Neural cell (in vitro differentiated cells): ENCODE data around the gene ZNF574. TPM values are rescaled to one million over a fixed set of nuclear protein-coding genes. Genes with fewer than 3 reads are reported as not detected.

Experiments
- H2AFZ ChIP-seq: fragments of 200-600, 300-800 bp; sonication (generic), shearing (Covaris generic); 2 replicates; pipeline ENCODE4 v1.6.0; 2014; ENCODE audit warnings: low read depth, mild to moderate bottlenecking, antibody characterized with exemption, low read length, moderate library complexity
- H3F3A ChIP-seq: fragments of 200-600 bp; shearing (Covaris generic); 2 replicates; pipeline ENCODE4 v1.6.1; 2016; ENCODE audit warnings: mild to moderate bottlenecking, moderate library complexity, mixed read lengths, antibody characterized with exemption, low read length; ENCODE audit not compliant: insufficient read depth, poor library complexity, severe bottlenecking
- H3K27ac ChIP-seq: fragments of 200-600, 300-800 bp; sonication (generic), shearing (Covaris generic); 2 replicates; pipeline ENCODE4 v1.5.1; 2014; ENCODE audit warnings: mild to moderate bottlenecking, low read length, moderate library complexity
- H3K27me3 ChIP-seq: fragments of 300-800, 200-600 bp; sonication (generic), shearing (Covaris generic); 2 replicates; pipeline ENCODE4 v1.6.0; 2014; ENCODE audit warnings: mild to moderate bottlenecking, low read depth, low read length, moderate library complexity; ENCODE audit not compliant: insufficient read depth
- H3K36me3 ChIP-seq: fragments of 300-800, 200-600 bp; sonication (generic), shearing (Covaris generic); 2 replicates; pipeline ENCODE4 v1.5.1; 2014; ENCODE audit warnings: mild to moderate bottlenecking, antibody characterized with exemption, low read length, moderate library complexity; ENCODE audit not compliant: insufficient read depth
- H3K4me2 ChIP-seq: fragments of 300-800, 200-600 bp; sonication (generic), shearing (Covaris generic); 2 replicates; pipeline ENCODE4 v1.6.0; 2014; ENCODE audit warnings: mild to moderate bottlenecking, low read length
- H3K4me3 ChIP-seq: fragments of 300-800, 200-600 bp; sonication (generic), shearing (Covaris generic); 2 replicates; pipeline ENCODE4 v1.5.1; 2014; ENCODE audit warnings: mild to moderate bottlenecking, low read length, moderate library complexity
- H3K79me2 ChIP-seq: fragments of 200-600 bp; shearing (Covaris generic); replicated peaks from 2 replicates; pipeline ENCODE4 v1.6.0; 2014; ENCODE audit warnings: mild to moderate bottlenecking, low read length, moderate library complexity; ENCODE audit not compliant: insufficient read depth
- H3K9ac ChIP-seq: fragments of 300-800, 200-600 bp; sonication (generic), shearing (Covaris generic); 2 replicates; pipeline ENCODE4 v1.6.1; 2016; ENCODE audit warnings: mild to moderate bottlenecking, low read length, mixed read lengths
- H3K9me2 ChIP-seq: fragments of 200-600 bp; shearing (Covaris generic); 2 replicates; pipeline ENCODE4 v1.6.1; 2016; ENCODE audit warnings: mild to moderate bottlenecking, low read length, mixed read lengths; ENCODE audit not compliant: insufficient read depth
- H3K9me3 ChIP-seq: fragments of 200-600, 300-800 bp; sonication (generic), shearing (Covaris generic); 2 replicates; pipeline ENCODE4 v1.6.1; 2016; ENCODE audit warnings: mild to moderate bottlenecking, mixed run types, low read length, moderate library complexity, mixed read lengths
- H4K20me1 ChIP-seq: fragments of 200-600 bp; shearing (Covaris generic); 2 replicates; pipeline ENCODE4 v1.6.1; 2016; ENCODE audit warnings: mild to moderate bottlenecking, mixed run types; ENCODE audit not compliant: insufficient read depth
- CTCF ChIP-seq: fragments of 450-650 bp; IDR thresholded peaks from 2 replicates; pipeline ENCODE4 v1.5.1; 2014; ENCODE audit warnings: antibody characterized with exemption, mild to moderate bottlenecking, moderate library complexity; ENCODE audit not compliant: poor library complexity, severe bottlenecking
- EP300 ChIP-seq: fragments of 450-650 bp; conservative IDR thresholded peaks from 2 replicates; pipeline ENCODE4 v1.6.1; 2014; ENCODE audit warnings: antibody characterized with exemption, mild to moderate bottlenecking, moderate library complexity; ENCODE audit not compliant: poor library complexity, severe bottlenecking
- EZH2 ChIP-seq: fragments of 200-600, 300-800 bp; shearing (Covaris generic), sonication (generic); IDR thresholded peaks from 2 replicates; pipeline ENCODE4 v1.6.1; 2014; ENCODE audit warnings: antibody characterized with exemption, low read length, borderline replicate concordance, mild to moderate bottlenecking; ENCODE audit not compliant: insufficient read depth, poor library complexity, severe bottlenecking
- MXI1 ChIP-seq: fragments of 450-650 bp; conservative IDR thresholded peaks from 2 replicates; pipeline ENCODE4 v1.6.1; 2014; ENCODE audit warnings: antibody characterized with exemption, mild to moderate bottlenecking; ENCODE audit not compliant: poor library complexity, severe bottlenecking
- POLR2AphosphoS5 ChIP-seq: IDR thresholded peaks from 2 replicates; pipeline ENCODE4 v1.6.1; 2012
- RAD21 ChIP-seq: fragments of 450-650 bp; conservative IDR thresholded peaks from 2 replicates; pipeline ENCODE4 v1.6.1; 2014; ENCODE audit warnings: antibody characterized with exemption, mild to moderate bottlenecking, moderate library complexity
- REST ChIP-seq: IDR thresholded peaks from 2 replicates; pipeline ENCODE4 v1.6.1; 2012; ENCODE audit warnings: borderline replicate concordance
- SMC3 ChIP-seq: fragments of 450-650 bp; conservative IDR thresholded peaks from 2 replicates; pipeline ENCODE4 v1.6.1; 2014; ENCODE audit warnings: antibody characterized with exemption, mild to moderate bottlenecking, moderate library complexity; ENCODE audit not compliant: poor library complexity
- TAF1 ChIP-seq: IDR thresholded peaks from 2 replicates; pipeline ENCODE4 v1.6.1; 2012; ENCODE audit warnings: low read depth
- polyA plus RNA-seq: library from polyadenylated mRNA; depleted of rRNA; stranded (reverse); fragments of >200 nt; gene quantifications from 2 replicates; pipeline ENCODE4 v1.2.3, GENCODE V29; 2014

ZNF574 gene
- polyA plus RNA-seq, 1 donor from 2014 or later: 7.0 TPM

DNA sequence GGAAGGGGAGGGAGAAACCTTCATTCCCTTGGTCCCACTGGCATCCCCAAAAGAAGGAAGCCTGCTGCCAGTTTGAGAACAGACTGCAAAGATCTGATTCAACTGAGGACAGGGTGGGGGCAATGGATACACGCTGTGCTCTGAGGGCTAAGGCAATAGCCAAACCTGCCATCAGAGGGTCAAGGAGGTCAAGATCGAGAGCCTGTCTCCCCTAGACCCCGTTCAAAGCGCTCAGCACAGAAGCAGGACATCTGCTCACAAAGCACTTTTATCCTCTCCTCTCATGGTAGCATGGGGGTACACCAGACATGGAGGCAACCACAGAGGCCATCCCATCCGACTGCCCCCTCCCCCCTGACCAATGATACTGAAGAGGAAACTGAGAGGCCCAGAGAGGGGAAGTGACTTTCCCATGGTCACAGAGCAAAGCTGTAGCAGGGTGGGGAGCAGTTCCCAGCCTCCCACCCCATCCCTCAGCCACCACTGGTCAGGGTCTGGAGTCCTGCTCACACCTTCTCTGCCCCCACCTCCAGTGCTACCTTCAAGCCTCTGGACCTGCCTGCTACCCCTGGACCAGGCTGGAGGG lies 45.2 kb downstream of the ZNF574 start:
- Histone ChIP-seq H3K27ac (no peak overlapping the region), H4K20me1 (no peaks in the 10 kb centered on the region), H3F3A (no peaks in the 10 kb centered on the region), H3K27me3 (no peaks in the 10 kb centered on the region), H3K9me2 (no peaks in the 10 kb centered on the region), H3K9me3 (no peaks in the 10 kb centered on the region), H3K36me3 (no peaks in the 10 kb centered on the region), H3K4me3 (no peak overlapping the region), H3K4me2 (no peak overlapping the region), H2AFZ (no peak overlapping the region), H3K9ac (no peak overlapping the region), H3K79me2 (no peaks in the 10 kb centered on the region)
- TF ChIP-seq RAD21: no peak

GRCh38 chr19:42121656-42122069 lies 45.7 kb downstream of the ZNF574 start:
- Histone ChIP-seq H3K79me2 (no peaks in the 10 kb centered on the region), H2AFZ (no peak overlapping the region), H3K4me3 (no peak overlapping the region), H3K27me3 (no peaks in the 10 kb centered on the region), H3K4me2 (no peak overlapping the region), H3K27ac (no peak overlapping the region), H3K9me3 (no peaks in the 10 kb centered on the region), H3F3A (no peaks in the 10 kb centered on the region), H3K9me2 (no peaks in the 10 kb centered on the region), H3K9ac (no peak overlapping the region), H4K20me1 (no peaks in the 10 kb centered on the region), H3K36me3 (no peaks in the 10 kb centered on the region)
- TF ChIP-seq TAF1 (no peak), EZH2 (no peak)

DNA sequence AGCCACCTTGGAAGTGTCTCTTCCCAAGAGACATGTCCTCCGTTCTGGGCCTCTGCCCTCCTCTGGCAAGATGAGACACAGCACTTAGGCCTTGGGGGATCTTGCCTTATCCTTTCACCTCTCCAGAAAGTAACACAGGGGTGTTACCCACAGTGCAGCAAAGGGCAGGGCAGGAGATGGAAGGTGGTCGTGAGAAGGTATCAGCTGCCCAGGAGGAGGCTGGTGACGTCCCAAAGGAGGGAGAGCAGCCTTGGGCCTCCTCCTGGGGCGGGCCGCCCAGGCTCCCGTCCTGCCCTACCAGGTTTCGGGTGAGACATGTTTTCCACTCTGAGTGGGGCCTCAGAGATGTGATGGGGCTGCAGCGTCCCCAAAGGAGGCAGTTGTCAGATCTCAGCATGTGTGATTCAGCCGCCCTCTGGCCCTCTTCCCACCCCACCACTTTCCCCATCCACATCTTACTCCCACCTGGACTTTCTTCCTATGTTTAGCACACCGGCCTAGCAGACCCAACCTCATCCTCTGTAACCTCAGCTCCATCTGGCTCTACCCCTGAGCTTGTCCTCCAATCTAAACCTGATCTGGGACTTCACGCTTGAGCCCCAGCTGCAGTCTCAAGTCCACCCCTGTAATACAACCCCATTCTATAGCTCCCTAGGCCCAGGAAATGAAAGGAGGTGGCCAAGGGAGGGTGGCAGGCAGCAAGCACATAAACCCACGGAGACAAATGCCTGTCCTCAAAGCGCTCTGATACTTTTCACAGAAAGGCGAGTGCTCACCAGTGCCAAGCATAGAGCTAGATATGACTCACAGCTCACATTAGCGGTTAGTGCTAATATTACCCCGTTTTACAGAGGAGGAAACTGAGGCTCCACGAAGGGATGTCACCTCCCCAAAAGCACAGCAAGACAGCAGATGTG lies 47.0 kb downstream of the ZNF574 start:
- no peaks in the 10 kb centered on the region for H4K20me1 ChIP-seq
- H3K4me2 ChIP-seq: no peak overlapping the region
- no peaks in the 10 kb centered on the region for H3K79me2 ChIP-seq
- no peaks in the 10 kb centered on the region for H3K9me3 ChIP-seq
- no peaks in the 10 kb centered on the region for H3K27me3 ChIP-seq
- no peak overlapping the region for H2AFZ ChIP-seq
- TF ChIP-seq POLR2AphosphoS5 (no peak), RAD21 (no peak), TAF1 (no peak), CTCF (no peak), EP300 (no peak), MXI1 (no peak), SMC3 (no peak), REST (no peak), EZH2 (no peak)
- H3K36me3 ChIP-seq: no peaks in the 10 kb centered on the region
- no peak overlapping the region for H3K4me3 ChIP-seq
- no peaks in the 10 kb centered on the region for H3K9me2 ChIP-seq
- H3K27ac ChIP-seq: no peak overlapping the region
- H3F3A ChIP-seq: no peaks in the 10 kb centered on the region
- no peak overlapping the region for H3K9ac ChIP-seq
